Testis (tissue), 2 donors: ENCODE data around the gene MAP7D2.

Experiments used
- CTCF ChIP-seq, 3 experiments: fragments of 450-650 bp in 2 of 3; fragments of 200-600 bp in 1 of 3; sonication (generic) in 1 of 3; IDR thresholded peaks; one replicate each; pipeline ENCODE4 v1.5.1; 2016 to 2019; ENCODE audit warnings: antibody characterized with exemption in 3 of 3, mild to moderate bottlenecking in 2 of 3, moderate library complexity in 1 of 3
- POLR2A ChIP-seq: fragments of 450-650 bp; IDR thresholded peaks from one replicate; pipeline ENCODE4 v1.6.1; 2017; ENCODE audit warnings: antibody characterized with exemption, mild to moderate bottlenecking, moderate library complexity

- TF ChIP-seq CTCF (IDR thresholded peaks at IDR 0.05) (no peak), POLR2A (no peak)
Observed at GRCh38 chrX:20089845-20090244, 26.9 kb downstream of the MAP7D2 start.
